Esophagus muscularis mucosa (tissue), 4 donors: ENCODE measurements around the gene GPR132. TPM values are rescaled to one million over a fixed set of nuclear protein-coding genes. Genes with fewer than 3 reads are reported as not detected.

Experiments
- DNase-seq: peaks from one replicate; pipeline ENCODE4 v3.0.0-alpha.2; 2017; ENCODE audit errors: extremely low spot score
- H3K27ac ChIP-seq, 4 donors: fragments of 200-600 bp; sonication (generic); replicated peaks in 1 of 4; 1 replicate in 3 of 4; 2 replicates in 1 of 4; pipeline ENCODE4 v1.5.1; 2016 to 2019; ENCODE audit warnings: mild to moderate bottlenecking in 1 of 4
- H3K27me3 ChIP-seq, 4 donors: fragments of 200-600 bp; sonication (generic); one replicate each; pipeline versions ENCODE4 v1.5.1 to v1.6.0; 2016 to 2019
- H3K36me3 ChIP-seq, 4 donors: fragments of 200-600 bp; sonication (generic); one replicate each; pipeline ENCODE4 v1.5.1; 2016 to 2019
- H3K4me1 ChIP-seq, 4 donors: fragments of 200-600 bp; sonication (generic); one replicate each; pipeline ENCODE4 v1.5.1; 2016 to 2019
- H3K4me3 ChIP-seq, 4 donors: fragments of 200-600 bp; sonication (generic); 1 replicate in 2 of 4; 2 replicates in 2 of 4; pipeline ENCODE4 v1.5.1; 2016 to 2019; ENCODE audit warnings: mild to moderate bottlenecking in 4 of 4, moderate library complexity in 1 of 4
- H3K9me3 ChIP-seq, 4 donors: fragments of 200-600 bp; sonication (generic); 1 replicate in 3 of 4; 2 replicates in 1 of 4; pipeline ENCODE4 v1.5.1; 2016 to 2019
- EP300 ChIP-seq: sonication (generic); formaldehyde crosslinking; IDR thresholded peaks from one replicate; pipeline ENCODE4 v1.6.1; 2017; ENCODE audit warnings: antibody characterized with exemption
- POLR2A ChIP-seq: fragments of 450-650 bp; IDR thresholded peaks from one replicate; pipeline ENCODE4 v1.6.1; 2017; ENCODE audit warnings: antibody characterized with exemption, moderate library complexity, mild to moderate bottlenecking, low read depth
- POLR2AphosphoS5 ChIP-seq, 2 donors: sonication (generic); formaldehyde crosslinking; IDR thresholded peaks; one replicate each; pipeline ENCODE4 v1.6.1; 2017; ENCODE audit warnings: antibody characterized with exemption in 2 of 2
- WGBS: methylation state at CpG from one replicate; pipeline ENCODE4 v1.1.5; 2018; 5-methylcytosine and 5-hydroxymethylcytosine counted together
- intact Hi-C: fragments of 100-400 bp; cut with DNase I; formaldehyde crosslinking; loops from one replicate; pipeline ENCODE4 v1.15.1; 2023
- small RNA-seq, 3 donors: library from RNA; depleted of rRNA; stranded (forward); fragments of <200 nt; gene quantifications; one replicate each; pipeline ENCODE3, GENCODE V24; 2016
- total RNA-seq, 4 donors: library from RNA; depleted of rRNA; stranded (reverse); fragments of >200 nt; gene quantifications; one replicate each; pipeline versions ENCODE4 v1.1.0 to v1.2.1, GENCODE V29; 2016
- TF ChIP-seq, protein P1 (sequence below), 3 experiments: fragments of 200-600 bp in 2 of 3; fragments of 450-650 bp in 1 of 3; sonication (generic) in 2 of 3; IDR thresholded peaks; one replicate each; pipeline ENCODE4 v1.5.1; 2017 to 2019; ENCODE audit warnings: antibody characterized with exemption in 3 of 3, mild to moderate bottlenecking in 2 of 3, moderate library complexity in 1 of 3

Gene GPR132
- total RNA-seq, 4 donors from 2014 or later = 1.2 to 8.0 (median 2.1) TPM

GRCh38 chr14:105005329-105005928 lies 59.8 kb downstream of the GPR132 start:
- TF ChIP-seq EP300 (no peak), POLR2AphosphoS5 (IDR thresholded peaks at IDR 0.05) (no peak), POLR2A (no peak)
- TF ChIP-seq, protein P1, sequence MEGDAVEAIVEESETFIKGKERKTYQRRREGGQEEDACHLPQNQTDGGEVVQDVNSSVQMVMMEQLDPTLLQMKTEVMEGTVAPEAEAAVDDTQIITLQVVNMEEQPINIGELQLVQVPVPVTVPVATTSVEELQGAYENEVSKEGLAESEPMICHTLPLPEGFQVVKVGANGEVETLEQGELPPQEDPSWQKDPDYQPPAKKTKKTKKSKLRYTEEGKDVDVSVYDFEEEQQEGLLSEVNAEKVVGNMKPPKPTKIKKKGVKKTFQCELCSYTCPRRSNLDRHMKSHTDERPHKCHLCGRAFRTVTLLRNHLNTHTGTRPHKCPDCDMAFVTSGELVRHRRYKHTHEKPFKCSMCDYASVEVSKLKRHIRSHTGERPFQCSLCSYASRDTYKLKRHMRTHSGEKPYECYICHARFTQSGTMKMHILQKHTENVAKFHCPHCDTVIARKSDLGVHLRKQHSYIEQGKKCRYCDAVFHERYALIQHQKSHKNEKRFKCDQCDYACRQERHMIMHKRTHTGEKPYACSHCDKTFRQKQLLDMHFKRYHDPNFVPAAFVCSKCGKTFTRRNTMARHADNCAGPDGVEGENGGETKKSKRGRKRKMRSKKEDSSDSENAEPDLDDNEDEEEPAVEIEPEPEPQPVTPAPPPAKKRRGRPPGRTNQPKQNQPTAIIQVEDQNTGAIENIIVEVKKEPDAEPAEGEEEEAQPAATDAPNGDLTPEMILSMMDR (IDR thresholded peaks at IDR 0.05) = no peak
- 77% methylated on average over 6 of the region's 20 CpGs for WGBS
- Histone ChIP-seq H3K27me3 (no peaks in the 10 kb centered on the region), H3K36me3 (peaks cover 10 to 37% (median 19%) of the 10 kb centered on the region in 4 donors), H3K4me1 (no peaks in the 10 kb centered on the region), H3K9me3 (no peaks in the 10 kb centered on the region), H3K4me3 (no peak overlapping the region), H3K27ac (no peak overlapping the region)
- DNase-seq = no peak
- intact Hi-C loops = no loop called here

Small RNA genes within 50 kb of the gene (small RNA-seq; reads per million reads assigned to genes)
- 0 reads per million in 3 donors for gene AL512356.2

Other genes starting within 250 kb of the GPR132 start
- gene CEP170B, start 200.2 kb downstream of the GPR132 start, total RNA-seq = 10 to 100 TPM; 24.1 to 70.6 (median 45.7) TPM
- gene PLD4, start 140.6 kb downstream of the GPR132 start, total RNA-seq = under 1 TPM; under 0.01 to 0.50 (median 0.15) TPM
- gene AHNAK2, start 87.1 kb downstream of the GPR132 start, total RNA-seq = 100 to 1,000 TPM in 3 of 4 donors, 10 to 100 TPM in 1; 95.3 to 277 (median 195) TPM
- gene CLBA1, start 79.6 kb downstream of the GPR132 start, total RNA-seq = 1 to 10 TPM; 3.7 to 9.8 (median 6.7) TPM
- 1 to 10 TPM; 5.0 to 8.0 (median 6.0) TPM for gene CDCA4, start 44.3 kb downstream of the GPR132 start, total RNA-seq
- gene JAG2, start 103.3 kb upstream of the GPR132 start, total RNA-seq = 10 to 100 TPM in 3 of 4 donors, 1 to 10 TPM in 1; 5.0 to 19.0 (median 13.9) TPM
- gene NUDT14, start 115.9 kb upstream of the GPR132 start, total RNA-seq = 1 to 10 TPM; 2.1 to 6.2 (median 5.8) TPM
- gene BTBD6, start 183.1 kb upstream of the GPR132 start, total RNA-seq = 10 to 100 TPM; 56.1 to 72.5 (median 69.4) TPM
- 10 to 100 TPM; 23.0 to 47.3 (median 41.4) TPM for gene BRF1, start 235.6 kb upstream of the GPR132 start, total RNA-seq
- 10 to 100 TPM; 59.8 to 97.4 (median 71.2) TPM for gene PACS2, start 249.3 kb upstream of the GPR132 start, total RNA-seq